HepG2 (cell line): ENCODE data around the gene GFRA1. TPM values are rescaled to one million over a fixed set of nuclear protein-coding genes. Genes with fewer than 3 reads are reported as not detected.

Experiments
- ATAC-seq: fragments of 200-7000 bp; cut with Tn5 transposase; 3 replicates; pipeline ENCODE4 v1.9.1; 2020; ENCODE audit warnings: mild to moderate bottlenecking, moderate library complexity
- BruUV-seq: library from RNA; stranded (reverse); fragments of 400-500 nt; replicated peaks from 2 replicates; lab custom pipeline; 2021; lab: Mats Ljungman, UMichigan
- CTCF ChIA-PET: fragments of 300-600 bp; formaldehyde crosslinking; extraction: SDS; loops from one replicate; lab custom pipeline; 2021; ENCODE audit warnings: low total read pairs, inconsistent platforms, low intra/inter-chr PET ratio; lab: Yijun Ruan, JAX
- POLR2A ChIA-PET: fragments of 350-600 bp; sonication (Branson Sonifier 250); formaldehyde crosslinking; loops from one replicate; lab custom pipeline; 2020; ENCODE audit warnings: antibody characterized with exemption, inconsistent platforms; lab: Yijun Ruan, JAX
- DNase-seq: peaks from one replicate; pipeline ENCODE4 v3.0.0-alpha.2; 2015; ENCODE audit warnings: low spot score
- FAIRE-seq: peaks from 3 replicates; lab custom pipeline; 2011; peaks lifted over from hg19 to GRCh38; lab: Jason Lieb, UNC
- H2AFZ ChIP-seq: one replicate; pipeline ENCODE4 v1.6.1; 2011; ENCODE audit warnings: low read length, inconsistent platforms
- H3K27ac ChIP-seq: fragments of 300-600 bp; 3 replicates; pipeline ENCODE4 v1.8.0; 2011; ENCODE audit warnings: mixed run types, mild to moderate bottlenecking, mixed read lengths, low read length, inconsistent platforms; ENCODE audit not compliant: insufficient read depth; ENCODE audit errors: extremely low read length
- H3K27me3 ChIP-seq, 2 experiments: fragments of 200-600 bp in 1 of 2; 2 replicates in 1 of 2; 3 replicates in 1 of 2; pipeline versions ENCODE4 v1.6.0 to v1.8.0; 2011; ENCODE audit warnings: low read length in 2 of 2, mild to moderate bottlenecking in 2 of 2, moderate library complexity in 2 of 2, inconsistent platforms in 1 of 2; ENCODE audit not compliant: insufficient read depth in 2 of 2, control insufficient read depth in 1 of 2
- H3K36me3 ChIP-seq, 2 experiments: fragments of 200-600 bp in 1 of 2; replicated peaks in 1 of 2; 2 replicates in 1 of 2; 3 replicates in 1 of 2; pipeline versions ENCODE4 v1.5.1 to v1.8.0; 2011; ENCODE audit warnings: low read length in 2 of 2, inconsistent platforms in 1 of 2; ENCODE audit not compliant: insufficient read depth in 2 of 2, control insufficient read depth in 1 of 2
- H3K4me1 ChIP-seq: 2 replicates; pipeline ENCODE4 v1.5.1; 2012; ENCODE audit warnings: low read length, inconsistent platforms; ENCODE audit not compliant: insufficient read depth
- H3K4me2 ChIP-seq: 2 replicates; pipeline ENCODE4 v1.6.0; 2011; ENCODE audit warnings: low read depth, low read length, inconsistent platforms
- H3K4me3 ChIP-seq, 3 experiments: fragments of 200-600 bp in 1 of 3; sonication (generic), shearing (Covaris generic) in 1 of 3; replicated peaks in 1 of 3; 2 replicates each; pipeline ENCODE4 v1.5.1; 2011 to 2016; ENCODE audit warnings: low read length in 3 of 3, inconsistent platforms in 2 of 3, low read depth in 2 of 3, mild to moderate bottlenecking in 2 of 3, control low read depth in 1 of 3, mixed read lengths in 1 of 3; ENCODE audit not compliant: insufficient read depth in 1 of 3
- H3K79me2 ChIP-seq: one replicate; pipeline ENCODE4 v1.6.1; 2011; ENCODE audit warnings: low read length, inconsistent platforms; ENCODE audit not compliant: insufficient read depth
- H3K9ac ChIP-seq: 2 replicates; pipeline ENCODE4 v1.6.0; 2011; ENCODE audit warnings: mild to moderate bottlenecking, low read depth, low read length, inconsistent platforms; ENCODE audit not compliant: insufficient read depth
- H3K9me3 ChIP-seq: 2 replicates; pipeline ENCODE4 v1.5.1; 2012; ENCODE audit warnings: mild to moderate bottlenecking, low read length
- H4K20me1 ChIP-seq: 2 replicates; pipeline ENCODE4 v1.6.0; 2011; ENCODE audit warnings: inconsistent platforms, mild to moderate bottlenecking, low read length, moderate library complexity; ENCODE audit not compliant: insufficient read depth
- CEBPG ChIP-seq: IDR thresholded peaks from 2 replicates; pipeline ENCODE4 v1.6.1; 2016
- EHMT2 ChIP-seq: fragments of 200-600 bp; sonication (generic); IDR thresholded peaks from 2 replicates; pipeline ENCODE4 v1.7.0; 2017; ENCODE audit warnings: antibody characterized with exemption, low read depth, low read length, borderline replicate concordance
- HMG20B ChIP-seq: conservative IDR thresholded peaks from 2 replicates; pipeline ENCODE4 v1.6.1; 2016; ENCODE audit warnings: missing genetic modification reagents, missing compliant biosample characterization
- KLF6 ChIP-seq: IDR thresholded peaks from 2 replicates; pipeline ENCODE4 v1.8.0; 2016; ENCODE audit warnings: missing biosample characterization, missing genetic modification reagents
- NR3C1 ChIP-seq: sonication (generic); formaldehyde crosslinking; IDR thresholded peaks from 2 replicates; pipeline ENCODE4 v1.4.0; 2020; ENCODE audit warnings: missing genetic modification reagents
- PITX1 ChIP-seq: sonication (generic); formaldehyde crosslinking; IDR thresholded peaks from 2 replicates; pipeline ENCODE4 v1.5.1; 2020; ENCODE audit warnings: mild to moderate bottlenecking, missing genetic modification reagents
- RXRB ChIP-seq: IDR thresholded peaks from 2 replicates; pipeline ENCODE4 v1.6.1; 2016; ENCODE audit warnings: borderline replicate concordance, missing genetic modification reagents, missing compliant biosample characterization
- SOX6 ChIP-seq, 2 experiments: fragments of 450-650 bp in 1 of 2; sonication (generic) in 1 of 2; formaldehyde crosslinking in 1 of 2; IDR thresholded peaks; 2 replicates each; pipeline versions ENCODE4 v1.4.0 to v1.6.1; 2017 to 2020; ENCODE audit warnings: antibody characterized with exemption in 1 of 2, mild to moderate bottlenecking in 1 of 2, missing genetic modification reagents in 1 of 2
- TAF15 ChIP-seq: fragments of 200-400 bp; formaldehyde crosslinking; IDR thresholded peaks from one replicate; pipeline ENCODE4 v1.6.1; 2018; ENCODE audit warnings: mild to moderate bottlenecking, low read depth, low read length; ENCODE audit not compliant: poor library complexity, severe bottlenecking
- TBL1XR1 ChIP-seq: fragments of 150-350 bp; IDR thresholded peaks from 2 replicates; pipeline ENCODE4 v1.6.1; 2014; ENCODE audit warnings: borderline replicate concordance, low read length; ENCODE audit not compliant: partially characterized antibody
- YEATS4 ChIP-seq: sonication (generic); formaldehyde crosslinking; IDR thresholded peaks from 2 replicates; pipeline ENCODE4 v1.4.0; 2020; ENCODE audit warnings: missing genetic modification reagents, borderline replicate concordance
- ZFP62 ChIP-seq: sonication (generic); formaldehyde crosslinking; IDR thresholded peaks from 2 replicates; pipeline ENCODE4 v1.4.0; 2020; ENCODE audit warnings: missing genetic modification reagents
- ZNF577 ChIP-seq: sonication (generic); formaldehyde crosslinking; IDR thresholded peaks from 2 replicates; pipeline ENCODE4 v1.4.0; 2020; ENCODE audit warnings: mild to moderate bottlenecking, low read depth, missing genetic modification reagents, borderline replicate concordance
- ZNF768 ChIP-seq: sonication (generic); formaldehyde crosslinking; IDR thresholded peaks from 2 replicates; pipeline ENCODE4 v1.4.0; 2020; ENCODE audit warnings: missing genetic modification reagents
- ZNF770 ChIP-seq: sonication (generic); formaldehyde crosslinking; IDR thresholded peaks from 2 replicates; pipeline ENCODE4 v1.5.0; 2020; ENCODE audit warnings: mild to moderate bottlenecking, missing genetic modification reagents
- WGBS: methylation state at CpG from one replicate; pipeline ENCODE4 v1.1.6; 2017; ENCODE audit warnings: low lambda C conversion rate; 5-methylcytosine and 5-hydroxymethylcytosine counted together
- in situ Hi-C: cut with HindIII; loops from 2 replicates; pipeline ENCODE4 v1.10.0; 2017; ENCODE audit warnings: low pct_unique_long_range_greater_than_20kb; ENCODE audit not compliant: extremely low pct_ligation_motif_present
- intact Hi-C: fragments of 100-400 bp; cut with micrococcal nuclease; formaldehyde crosslinking; loops from one replicate; pipeline ENCODE4 v1.10.0; 2022; ENCODE audit not compliant: unreplicated experiment
- polyA plus RNA-seq, 8 experiments: library from polyadenylated mRNA; depleted of rRNA in 3 of 8; stranded (reverse) in 7 of 8; unstranded in 1 of 8; fragments of >200 nt; fragmentation: Illumina TruSeq in 4 of 8; extraction: Trizol in 4 of 8; gene quantifications; 2 replicates each; pipeline versions ENCODE4 v1.2.1 to v1.2.3, GENCODE V29; 2011 to 2016; ENCODE audit warnings: low read depth in 4 of 8, missing spikeins in 1 of 8, mixed read lengths in 1 of 8; ENCODE audit not compliant: insufficient read depth in 1 of 8
- total RNA-seq, 5 experiments: library from RNA; depleted of rRNA; stranded (reverse); fragments of >200 nt; fragmentation: Illumina TruSeq; extraction: Trizol; gene quantifications; 2 replicates each; pipeline ENCODE4 v1.2.3, GENCODE V29; 2016; ENCODE audit warnings: low read depth in 1 of 5
- TF ChIP-seq, protein P1 (sequence below): sonication (generic); formaldehyde crosslinking; conservative IDR thresholded peaks from 2 replicates; pipeline ENCODE4 v1.5.0; 2020; ENCODE audit warnings: missing genetic modification reagents
- TF ChIP-seq, protein P2 (sequence below): sonication (generic); formaldehyde crosslinking; IDR thresholded peaks from 2 replicates; pipeline ENCODE4 v1.9.0; 2021; ENCODE audit warnings: missing genetic modification reagents, borderline replicate concordance
- TF ChIP-seq, protein P3 (sequence below): sonication (generic); IDR thresholded peaks from 2 replicates; pipeline ENCODE4 v1.6.1; 2016; ENCODE audit warnings: low read depth, borderline replicate concordance

GFRA1 gene
- total and polyA plus RNA-seq, 2 of the 13 experiments (the other 11 are each of a cell fraction or from before 2014, with no cell fraction given): not detected

- no peaks in the 10 kb centered on the region for H3K79me2 ChIP-seq
- no TSS peak for BruUV-seq
- DNase-seq (no peak), FAIRE-seq (no peak), ATAC-seq (no peak)
- H3K27me3 ChIP-seq: peaks cover 1 to 19% of the 10 kb centered on the region in 2 experiments; a peak in 3 of 5 replicates
- peaks cover 4% of the 10 kb centered on the region; the same call in 1 of the 2 replicates for H3K4me1 ChIP-seq
- no peaks in the 10 kb centered on the region for H3K9me3 ChIP-seq
- POLR2A ChIA-PET: no interaction called here
- no peak overlapping the region for H3K9ac ChIP-seq
- no peaks in the 10 kb centered on the region for H4K20me1 ChIP-seq
- intact Hi-C loops: no loop called here
- 71% methylated on average over 7 of the region's 7 CpGs for whole genome bisulfite sequencing
- H2AFZ ChIP-seq: no peak overlapping the region
- H3K4me3 ChIP-seq: no peak overlapping the region
- H3K27ac ChIP-seq: no peak overlapping the region
- no peaks in the 10 kb centered on the region for H3K36me3 ChIP-seq
- TF ChIP-seq YEATS4 (CRISPR knock-in tag): no peak
- TF ChIP-seq TAF15: no peak
- TF ChIP-seq, protein P1, sequence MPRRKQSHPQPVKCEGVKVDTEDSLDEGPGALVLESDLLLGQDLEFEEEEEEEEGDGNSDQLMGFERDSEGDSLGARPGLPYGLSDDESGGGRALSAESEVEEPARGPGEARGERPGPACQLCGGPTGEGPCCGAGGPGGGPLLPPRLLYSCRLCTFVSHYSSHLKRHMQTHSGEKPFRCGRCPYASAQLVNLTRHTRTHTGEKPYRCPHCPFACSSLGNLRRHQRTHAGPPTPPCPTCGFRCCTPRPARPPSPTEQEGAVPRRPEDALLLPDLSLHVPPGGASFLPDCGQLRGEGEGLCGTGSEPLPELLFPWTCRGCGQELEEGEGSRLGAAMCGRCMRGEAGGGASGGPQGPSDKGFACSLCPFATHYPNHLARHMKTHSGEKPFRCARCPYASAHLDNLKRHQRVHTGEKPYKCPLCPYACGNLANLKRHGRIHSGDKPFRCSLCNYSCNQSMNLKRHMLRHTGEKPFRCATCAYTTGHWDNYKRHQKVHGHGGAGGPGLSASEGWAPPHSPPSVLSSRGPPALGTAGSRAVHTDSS (CRISPR knock-in tag): no peak
- TF ChIP-seq ZNF770 (CRISPR knock-in tag): no peak
- TF ChIP-seq ZFP62 (CRISPR knock-in tag): no peak
- TF ChIP-seq, protein P2, sequence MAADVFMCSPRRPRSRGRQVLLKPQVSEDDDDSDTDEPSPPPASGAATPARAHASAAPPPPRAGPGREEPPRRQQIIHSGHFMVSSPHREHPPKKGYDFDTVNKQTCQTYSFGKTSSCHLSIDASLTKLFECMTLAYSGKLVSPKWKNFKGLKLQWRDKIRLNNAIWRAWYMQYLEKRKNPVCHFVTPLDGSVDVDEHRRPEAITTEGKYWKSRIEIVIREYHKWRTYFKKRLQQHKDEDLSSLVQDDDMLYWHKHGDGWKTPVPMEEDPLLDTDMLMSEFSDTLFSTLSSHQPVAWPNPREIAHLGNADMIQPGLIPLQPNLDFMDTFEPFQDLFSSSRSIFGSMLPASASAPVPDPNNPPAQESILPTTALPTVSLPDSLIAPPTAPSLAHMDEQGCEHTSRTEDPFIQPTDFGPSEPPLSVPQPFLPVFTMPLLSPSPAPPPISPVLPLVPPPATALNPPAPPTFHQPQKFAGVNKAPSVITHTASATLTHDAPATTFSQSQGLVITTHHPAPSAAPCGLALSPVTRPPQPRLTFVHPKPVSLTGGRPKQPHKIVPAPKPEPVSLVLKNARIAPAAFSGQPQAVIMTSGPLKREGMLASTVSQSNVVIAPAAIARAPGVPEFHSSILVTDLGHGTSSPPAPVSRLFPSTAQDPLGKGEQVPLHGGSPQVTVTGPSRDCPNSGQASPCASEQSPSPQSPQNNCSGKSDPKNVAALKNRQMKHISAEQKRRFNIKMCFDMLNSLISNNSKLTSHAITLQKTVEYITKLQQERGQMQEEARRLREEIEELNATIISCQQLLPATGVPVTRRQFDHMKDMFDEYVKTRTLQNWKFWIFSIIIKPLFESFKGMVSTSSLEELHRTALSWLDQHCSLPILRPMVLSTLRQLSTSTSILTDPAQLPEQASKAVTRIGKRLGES (CRISPR knock-in tag): no peak
- TF ChIP-seq SOX6 (IDR thresholded peaks at IDR 0.05): no peak
- TF ChIP-seq SOX6 (CRISPR knock-in tag; IDR thresholded peaks at IDR 0.05): no peak
- TF ChIP-seq PITX1 (CRISPR knock-in tag): no peak
- TF ChIP-seq EHMT2: no peak
- no peak for TF ChIP-seq ZNF768
- no peak for TF ChIP-seq KLF6 (CRISPR knock-in tag)
- TF ChIP-seq, protein P3, sequence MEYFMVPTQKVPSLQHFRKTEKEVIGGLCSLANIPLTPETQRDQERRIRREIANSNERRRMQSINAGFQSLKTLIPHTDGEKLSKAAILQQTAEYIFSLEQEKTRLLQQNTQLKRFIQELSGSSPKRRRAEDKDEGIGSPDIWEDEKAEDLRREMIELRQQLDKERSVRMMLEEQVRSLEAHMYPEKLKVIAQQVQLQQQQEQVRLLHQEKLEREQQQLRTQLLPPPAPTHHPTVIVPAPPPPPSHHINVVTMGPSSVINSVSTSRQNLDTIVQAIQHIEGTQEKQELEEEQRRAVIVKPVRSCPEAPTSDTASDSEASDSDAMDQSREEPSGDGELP: no peak
- no peak for TF ChIP-seq RXRB (CRISPR knock-in tag)
- TF ChIP-seq NR3C1 (CRISPR knock-in tag): no peak
- no peak for TF ChIP-seq HMG20B (CRISPR knock-in tag)
- no peak for TF ChIP-seq CEBPG (CRISPR knock-in tag)
- TF ChIP-seq TBL1XR1: no peak
- no peak for TF ChIP-seq ZNF577 (CRISPR knock-in tag)
- no peak overlapping the region for H3K4me2 ChIP-seq
- CTCF ChIA-PET: no interaction called here
- in situ Hi-C loops: no loop called here
These were observed 205.2 kb downstream of the GFRA1 start for GRCh38 chr10:116067825-116068224.
